Smooth muscle cell (in vitro differentiated cells): ENCODE results near the gene TRPC5OS. TPM values are rescaled to one million over a fixed set of nuclear protein-coding genes. Genes with fewer than 3 reads are reported as not detected.

Experiments used
- DNase-seq: peaks from one replicate; lab custom pipeline; 2025; ENCODE audit not compliant: unreplicated experiment; lab: John Stamatoyannopoulos, UW
- H2AFZ ChIP-seq: fragments of 200-600 bp; sonication (generic); 2 replicates; pipeline ENCODE4 v1.6.0; 2016; ENCODE audit warnings: antibody characterized with exemption, low read depth, mild to moderate bottlenecking
- H3F3A ChIP-seq: fragments of 200-600 bp; sonication (generic); 2 replicates; pipeline ENCODE4 v1.6.0; 2017; ENCODE audit warnings: antibody characterized with exemption, low read depth
- H3K27ac ChIP-seq: fragments of 200-600 bp; sonication (generic); 2 replicates; pipeline ENCODE4 v1.5.1; 2016; ENCODE audit warnings: low read depth, mild to moderate bottlenecking
- H3K27me3 ChIP-seq: fragments of 200-600 bp; sonication (generic); 2 replicates; pipeline ENCODE4 v1.6.1; 2016; ENCODE audit warnings: low read depth, mild to moderate bottlenecking
- H3K36me3 ChIP-seq: fragments of 200-600 bp; sonication (generic); 2 replicates; pipeline ENCODE4 v1.5.1; 2016; ENCODE audit warnings: low read depth
- H3K4me1 ChIP-seq: fragments of 200-600 bp; sonication (generic); 2 replicates; pipeline ENCODE4 v1.5.1; 2016; ENCODE audit warnings: low read depth
- H3K4me2 ChIP-seq: fragments of 200-600 bp; sonication (generic); 2 replicates; pipeline ENCODE4 v1.6.0; 2016; ENCODE audit warnings: mild to moderate bottlenecking
- H3K4me3 ChIP-seq: fragments of 200-600 bp; sonication (generic); 2 replicates; pipeline ENCODE4 v1.5.1; 2016; ENCODE audit warnings: mild to moderate bottlenecking
- H3K79me2 ChIP-seq: fragments of 200-600 bp; sonication (generic); 2 replicates; pipeline ENCODE4 v1.6.0; 2016; ENCODE audit warnings: low read depth, mild to moderate bottlenecking
- H3K9ac ChIP-seq: fragments of 200-600 bp; sonication (generic); 2 replicates; pipeline ENCODE4 v1.6.0; 2016; ENCODE audit warnings: low read depth
- H3K9me3 ChIP-seq: fragments of 200-600 bp; sonication (generic); replicated peaks from 2 replicates; pipeline ENCODE4 v1.5.1; 2016; ENCODE audit warnings: low read depth
- H4K20me1 ChIP-seq: fragments of 200-600 bp; sonication (generic); 2 replicates; pipeline ENCODE4 v1.6.0; 2016; ENCODE audit warnings: low read depth
- WGBS: methylation state at CpG from one replicate; pipeline ENCODE4 v1.1.7; 2016; ENCODE audit warnings: low lambda C conversion rate; 5-methylcytosine and 5-hydroxymethylcytosine counted together
- polyA plus RNA-seq: library from polyadenylated mRNA; unstranded; fragments of >200 nt; fragmentation: Nextera tagmentation; extraction: Ambion mirVana; gene quantifications from 2 replicates; pipeline ENCODE4 v1.2.1, GENCODE V29; 2016
- total RNA-seq: library from RNA; depleted of rRNA; stranded (reverse); fragments of >200 nt; gene quantifications from 2 replicates; pipeline ENCODE4 v1.2.3, GENCODE V29; 2014
- TF ChIP-seq, protein P1 (sequence below): fragments of 200-600 bp; sonication (generic); IDR thresholded peaks from 2 replicates; pipeline ENCODE4 v1.5.1; 2017; ENCODE audit warnings: borderline replicate concordance, mild to moderate bottlenecking, antibody characterized with exemption; ENCODE audit not compliant: insufficient read depth, poor library complexity, severe bottlenecking

TRPC5OS gene
- total and polyA plus RNA-seq, 2 experiments from 2014 or later, result 0.45 TPM; not detected in 1

DNA sequence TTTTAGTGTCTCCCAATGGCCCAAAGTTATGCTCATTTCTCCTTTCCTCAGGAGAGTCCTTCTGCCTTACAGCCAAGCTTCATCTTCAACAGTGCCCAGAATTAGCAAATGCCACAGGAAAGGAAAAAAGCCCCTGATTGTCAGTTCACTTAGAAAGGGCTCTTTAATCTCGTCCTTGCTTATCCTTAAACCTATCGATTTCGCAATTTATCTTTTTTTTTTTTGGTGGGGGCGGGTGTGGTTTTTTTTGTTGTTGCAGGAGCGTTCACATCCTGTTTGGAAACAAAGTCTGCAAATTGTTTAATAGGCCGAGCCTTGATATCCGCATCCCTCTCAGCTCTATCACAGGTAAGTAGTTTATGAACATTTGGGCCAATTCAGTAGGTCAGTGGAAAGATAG lies 20.2 kb downstream of the TRPC5OS start:
- no peaks in the 10 kb centered on the region for H3F3A ChIP-seq
- no peaks in the 10 kb centered on the region for H3K36me3 ChIP-seq
- H3K4me2 ChIP-seq, result no peak overlapping the region
- no peak for DNase-seq
- H3K4me1 ChIP-seq, result no peaks in the 10 kb centered on the region
- WGBS, result 86% methylated on average over 7 of the region's 7 CpGs
- H4K20me1 ChIP-seq, result no peaks in the 10 kb centered on the region
- no peak overlapping the region for H3K9ac ChIP-seq
- TF ChIP-seq, protein P1, sequence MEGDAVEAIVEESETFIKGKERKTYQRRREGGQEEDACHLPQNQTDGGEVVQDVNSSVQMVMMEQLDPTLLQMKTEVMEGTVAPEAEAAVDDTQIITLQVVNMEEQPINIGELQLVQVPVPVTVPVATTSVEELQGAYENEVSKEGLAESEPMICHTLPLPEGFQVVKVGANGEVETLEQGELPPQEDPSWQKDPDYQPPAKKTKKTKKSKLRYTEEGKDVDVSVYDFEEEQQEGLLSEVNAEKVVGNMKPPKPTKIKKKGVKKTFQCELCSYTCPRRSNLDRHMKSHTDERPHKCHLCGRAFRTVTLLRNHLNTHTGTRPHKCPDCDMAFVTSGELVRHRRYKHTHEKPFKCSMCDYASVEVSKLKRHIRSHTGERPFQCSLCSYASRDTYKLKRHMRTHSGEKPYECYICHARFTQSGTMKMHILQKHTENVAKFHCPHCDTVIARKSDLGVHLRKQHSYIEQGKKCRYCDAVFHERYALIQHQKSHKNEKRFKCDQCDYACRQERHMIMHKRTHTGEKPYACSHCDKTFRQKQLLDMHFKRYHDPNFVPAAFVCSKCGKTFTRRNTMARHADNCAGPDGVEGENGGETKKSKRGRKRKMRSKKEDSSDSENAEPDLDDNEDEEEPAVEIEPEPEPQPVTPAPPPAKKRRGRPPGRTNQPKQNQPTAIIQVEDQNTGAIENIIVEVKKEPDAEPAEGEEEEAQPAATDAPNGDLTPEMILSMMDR, result no peak
- H3K9me3 ChIP-seq, result no peaks in the 10 kb centered on the region
- H3K27me3 ChIP-seq, result no peaks in the 10 kb centered on the region
- H2AFZ ChIP-seq, result no peak overlapping the region
- no peak overlapping the region for H3K27ac ChIP-seq
- H3K4me3 ChIP-seq, result no peak overlapping the region
- H3K79me2 ChIP-seq, result no peaks in the 10 kb centered on the region

DNA sequence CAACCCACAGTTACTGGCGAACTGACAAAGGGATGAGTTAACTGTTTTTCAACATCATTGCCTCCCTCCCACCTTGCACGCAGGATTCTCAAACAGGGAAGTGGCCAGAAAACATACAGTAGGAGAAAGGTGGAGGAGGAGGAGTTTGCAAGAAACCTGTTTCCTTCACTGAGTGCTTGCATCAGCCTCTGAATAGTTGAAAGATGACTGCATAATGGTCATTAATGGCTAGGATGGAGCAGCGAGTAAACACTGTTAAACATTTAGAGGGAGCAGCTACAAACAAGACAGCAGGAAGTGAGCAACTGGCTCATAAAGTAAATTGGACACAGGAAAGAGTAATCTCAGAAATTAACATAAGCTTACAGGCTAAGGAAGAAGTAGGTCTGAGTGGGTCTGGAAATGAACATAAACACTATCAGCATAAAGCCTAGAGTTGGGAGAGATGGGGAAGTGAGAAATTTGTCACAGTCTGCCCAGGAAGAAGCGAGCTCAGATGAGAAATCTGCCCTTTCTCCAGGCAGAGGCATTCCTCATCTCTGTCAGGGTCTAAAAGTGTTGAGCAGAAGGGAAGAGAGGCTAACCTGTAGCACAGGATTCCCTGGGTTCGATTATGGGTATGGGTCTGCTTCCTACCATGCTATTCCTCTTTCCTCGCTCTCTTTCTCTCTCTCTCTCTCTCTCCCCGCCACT lies 38.6 kb downstream of the TRPC5OS start:
- H3K27me3 ChIP-seq, result no peaks in the 10 kb centered on the region
- 42% methylated on average over 7 of the region's 7 CpGs for WGBS
- H3K4me2 ChIP-seq, result peak overlapping the region; percentile 47
- H3K36me3 ChIP-seq, result no peaks in the 10 kb centered on the region
- TF ChIP-seq, protein P1, result no peak
- H3K79me2 ChIP-seq, result no peaks in the 10 kb centered on the region
- no peak overlapping the region for H3K4me3 ChIP-seq
- H2AFZ ChIP-seq, result peak overlapping the region; percentile 21
- H4K20me1 ChIP-seq, result no peaks in the 10 kb centered on the region
- no peak overlapping the region for H3K9ac ChIP-seq
- H3K4me1 ChIP-seq, result no peaks in the 10 kb centered on the region
- peak overlapping the region; percentile 68 for H3K27ac ChIP-seq
- no peaks in the 10 kb centered on the region for H3F3A ChIP-seq
- H3K9me3 ChIP-seq, result no peaks in the 10 kb centered on the region
- no peak for DNase-seq

GRCh38 chrX:111917591-111917990 lies 41.6 kb downstream of the TRPC5OS start:
- Histone ChIP-seq H3K4me2 (no peak overlapping the region), H3K36me3 (no peaks in the 10 kb centered on the region), H3K79me2 (no peaks in the 10 kb centered on the region), H2AFZ (no peak overlapping the region), H3F3A (no peaks in the 10 kb centered on the region), H3K9ac (no peak overlapping the region), H3K4me1 (no peaks in the 10 kb centered on the region), H3K27me3 (no peaks in the 10 kb centered on the region), H4K20me1 (no peaks in the 10 kb centered on the region), H3K27ac (no peak overlapping the region), H3K4me3 (no peak overlapping the region), H3K9me3 (no peaks in the 10 kb centered on the region)
- TF ChIP-seq, protein P1, result no peak
- no peak for DNase-seq

GRCh38 chrX:111928456-111928855 lies 52.5 kb downstream of the TRPC5OS start:
- Histone ChIP-seq H3K79me2 (no peaks in the 10 kb centered on the region), H2AFZ (no peak overlapping the region), H4K20me1 (no peaks in the 10 kb centered on the region), H3K27me3 (no peaks in the 10 kb centered on the region), H3K36me3 (no peaks in the 10 kb centered on the region), H3K4me2 (no peak overlapping the region), H3K4me3 (no peak overlapping the region), H3F3A (no peaks in the 10 kb centered on the region), H3K27ac (no peak overlapping the region), H3K9me3 (no peaks in the 10 kb centered on the region), H3K9ac (no peak overlapping the region), H3K4me1 (peaks cover 3% of the 10 kb centered on the region)
- TF ChIP-seq, protein P1, result no peak
- 89% methylated on average over 4 of the region's 4 CpGs for WGBS
- no peak for DNase-seq
